ENCODE data around the gene ZBTB2.

ZBTB2 gene

DNA sequence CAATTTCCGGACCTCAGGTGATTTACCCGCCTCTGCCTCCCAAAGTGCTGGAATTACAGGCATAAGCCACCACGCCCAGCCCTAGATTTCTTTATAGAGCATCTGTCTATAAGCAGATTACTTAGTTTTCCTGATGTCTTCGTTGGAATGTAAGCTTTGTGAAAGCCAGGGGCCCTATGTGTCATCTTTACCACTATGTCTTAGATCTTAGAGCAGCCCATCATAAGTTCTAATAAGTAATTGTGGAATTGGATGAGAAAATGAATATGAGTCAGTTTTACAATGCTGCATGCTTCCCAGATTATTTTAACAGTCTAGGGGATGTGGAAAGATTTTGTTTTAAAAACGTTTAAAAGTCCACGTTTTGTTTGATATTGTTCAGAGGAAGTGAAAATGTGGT lies 9.1 kb upstream of the ZBTB2 start:
- TF ChIP-seq, protein P1, sequence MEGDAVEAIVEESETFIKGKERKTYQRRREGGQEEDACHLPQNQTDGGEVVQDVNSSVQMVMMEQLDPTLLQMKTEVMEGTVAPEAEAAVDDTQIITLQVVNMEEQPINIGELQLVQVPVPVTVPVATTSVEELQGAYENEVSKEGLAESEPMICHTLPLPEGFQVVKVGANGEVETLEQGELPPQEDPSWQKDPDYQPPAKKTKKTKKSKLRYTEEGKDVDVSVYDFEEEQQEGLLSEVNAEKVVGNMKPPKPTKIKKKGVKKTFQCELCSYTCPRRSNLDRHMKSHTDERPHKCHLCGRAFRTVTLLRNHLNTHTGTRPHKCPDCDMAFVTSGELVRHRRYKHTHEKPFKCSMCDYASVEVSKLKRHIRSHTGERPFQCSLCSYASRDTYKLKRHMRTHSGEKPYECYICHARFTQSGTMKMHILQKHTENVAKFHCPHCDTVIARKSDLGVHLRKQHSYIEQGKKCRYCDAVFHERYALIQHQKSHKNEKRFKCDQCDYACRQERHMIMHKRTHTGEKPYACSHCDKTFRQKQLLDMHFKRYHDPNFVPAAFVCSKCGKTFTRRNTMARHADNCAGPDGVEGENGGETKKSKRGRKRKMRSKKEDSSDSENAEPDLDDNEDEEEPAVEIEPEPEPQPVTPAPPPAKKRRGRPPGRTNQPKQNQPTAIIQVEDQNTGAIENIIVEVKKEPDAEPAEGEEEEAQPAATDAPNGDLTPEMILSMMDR (IDR thresholded peaks at IDR 0.05; ENCODE audit: low read depth, low read length, missing control alignments) = no peak
- H3K36me3 ChIP-seq (replicated peaks) = peaks cover 22% of the 10 kb centered on the region
- peak overlapping the region; percentile 17 for H3K27ac ChIP-seq

DNA sequence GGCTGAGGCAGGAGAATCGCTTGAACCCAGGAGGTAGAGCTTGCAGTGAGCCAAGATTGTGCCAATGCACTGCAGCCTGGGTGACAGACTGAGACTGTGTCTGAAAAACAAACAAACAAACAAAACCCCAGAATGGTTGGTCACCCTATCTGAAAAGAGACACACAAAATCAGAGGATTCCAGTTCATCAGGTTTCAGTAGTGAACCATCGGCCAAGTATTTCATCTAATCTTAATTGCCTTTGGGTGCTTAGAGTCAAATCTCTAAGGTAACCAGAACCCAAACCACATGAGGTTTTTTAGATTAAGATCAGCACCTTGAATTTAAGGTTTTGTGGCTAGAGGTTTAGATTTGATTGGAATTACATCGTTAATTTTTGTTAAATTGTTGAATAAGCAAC lies 8.3 kb upstream of the ZBTB2 start:
- no peak overlapping the region for H3K4me3 ChIP-seq (ENCODE audit: low read depth, low read length)
- H3K27ac ChIP-seq = no peak overlapping the region
- in situ Hi-C loops (cut with HindIII; ENCODE audit: low pct_ligation_motif_present, low sequenced_read_pairs) = no loop called here
- TF ChIP-seq, protein P1 (IDR thresholded peaks at IDR 0.05; ENCODE audit: low read depth, low read length, missing control alignments) = no peak
- H3K27me3 ChIP-seq (replicated peaks) = no peaks in the 10 kb centered on the region
- DNase-seq = no peak
- peaks cover 14% of the 10 kb centered on the region for H3K36me3 ChIP-seq (replicated peaks)

More for the DNA sequence above, 9.1 kb upstream of the ZBTB2 start:
- H3K4me3 ChIP-seq (ENCODE audit: low read depth, low read length) = no peak overlapping the region
- no peaks in the 10 kb centered on the region for H3K27me3 ChIP-seq (replicated peaks)
- in situ Hi-C loops (cut with HindIII; ENCODE audit: low pct_ligation_motif_present, low sequenced_read_pairs) = no loop called here
- peak; percentile 47 for DNase-seq

DNA sequence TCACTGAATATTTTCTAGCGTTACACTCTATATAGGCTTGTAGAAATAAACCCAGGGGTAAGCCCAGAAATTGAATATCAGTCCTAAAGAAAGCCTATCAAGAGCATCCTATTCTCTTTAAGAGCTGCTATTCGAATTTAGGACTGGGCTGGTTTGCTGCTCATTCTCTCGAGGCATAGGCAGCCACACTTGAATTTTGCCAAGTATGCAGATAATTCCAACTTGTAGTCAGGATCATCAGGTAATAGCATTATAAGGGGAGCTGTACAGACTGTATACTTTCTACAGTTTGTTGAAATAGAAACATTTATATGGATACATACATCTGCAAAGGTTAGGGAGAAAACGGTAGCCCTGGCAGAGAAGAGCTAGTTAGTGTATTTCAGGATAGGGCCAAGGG lies 2.1 kb upstream of the ZBTB2 start:
- TF ChIP-seq, protein P1 (IDR thresholded peaks at IDR 0.05; ENCODE audit: low read depth, low read length, missing control alignments) = no peak
- H3K36me3 ChIP-seq (replicated peaks) = peaks cover 3% of the 10 kb centered on the region
- no peak overlapping the region for H3K27ac ChIP-seq
- in situ Hi-C loops (cut with HindIII; ENCODE audit: low pct_ligation_motif_present, low sequenced_read_pairs) = no loop called here
- H3K4me3 ChIP-seq (ENCODE audit: low read depth, low read length) = no peak overlapping the region
- no peaks in the 10 kb centered on the region for H3K27me3 ChIP-seq (replicated peaks)
- DNase-seq = no peak

DNA sequence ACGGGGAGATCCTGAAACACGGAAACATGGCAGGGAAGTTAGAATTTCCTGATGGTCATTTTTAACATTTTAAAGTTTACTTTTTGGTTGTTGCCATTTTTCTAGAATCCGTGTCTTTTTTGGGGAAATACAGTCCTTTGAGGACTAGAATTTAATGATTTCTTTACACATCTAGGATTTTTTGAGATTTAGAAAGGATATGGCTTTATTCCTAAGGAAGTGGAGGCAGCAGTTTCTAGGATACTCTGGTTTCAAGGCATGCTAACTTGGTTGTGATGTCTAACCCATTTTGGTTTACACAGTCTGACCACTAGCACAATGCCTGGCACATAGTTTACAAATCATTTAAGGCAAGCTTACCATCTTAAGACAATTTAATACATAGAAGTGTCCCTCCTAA lies 1.1 kb upstream of the ZBTB2 start:
- Histone ChIP-seq H3K27ac (peak overlapping the region; percentile 43), H3K36me3 (replicated peaks) (peaks cover 2% of the 10 kb centered on the region), H3K4me3 (ENCODE audit: low read depth, low read length) (peak overlapping the region; percentile 77), H3K27me3 (replicated peaks) (no peaks in the 10 kb centered on the region)
- in situ Hi-C loops (cut with HindIII; ENCODE audit: low pct_ligation_motif_present, low sequenced_read_pairs) = no loop called here
- no peak for DNase-seq
- TF ChIP-seq, protein P1 (IDR thresholded peaks at IDR 0.05; ENCODE audit: low read depth, low read length, missing control alignments) = no peak

DNA sequence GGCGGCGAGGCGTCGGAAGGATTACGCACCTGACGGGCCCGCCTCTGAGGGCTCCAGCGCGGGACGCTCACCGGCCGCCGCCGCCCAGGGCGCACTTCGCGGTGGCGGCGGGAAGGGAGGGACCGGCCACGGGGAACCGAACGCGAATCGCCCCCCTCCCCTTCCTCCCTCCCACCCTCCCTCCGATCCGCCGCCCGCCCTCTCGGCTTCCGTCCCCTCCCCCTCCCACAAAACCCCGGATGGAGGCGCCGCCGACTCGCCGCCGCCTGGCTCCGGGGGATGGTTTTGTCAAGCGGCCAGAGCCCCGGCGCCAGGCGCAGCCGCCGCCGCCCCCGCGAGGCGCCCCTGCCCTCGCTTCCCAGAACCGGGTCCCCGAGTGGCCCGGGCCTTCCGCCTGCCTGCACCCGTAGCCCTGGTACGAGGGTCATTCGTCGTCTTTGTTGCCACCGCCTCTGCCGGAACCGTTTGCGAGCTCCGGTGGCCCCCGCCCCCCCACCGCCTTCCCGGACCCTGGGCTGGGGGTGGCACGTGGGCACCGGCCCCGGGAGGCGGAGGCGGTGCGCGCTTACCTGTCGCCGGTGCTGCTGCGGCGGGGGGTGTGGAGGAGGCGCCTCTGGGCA lies 398 bp downstream of the ZBTB2 start:
- H3K36me3 ChIP-seq (replicated peaks) = no peaks in the 10 kb centered on the region
- peak overlapping the region; percentile 94 for H3K27ac ChIP-seq
- in situ Hi-C loops (cut with HindIII; ENCODE audit: low pct_ligation_motif_present, low sequenced_read_pairs) = no loop called here
- TF ChIP-seq, protein P1 (IDR thresholded peaks at IDR 0.05; ENCODE audit: low read depth, low read length, missing control alignments) = no peak
- H3K4me3 ChIP-seq (ENCODE audit: low read depth, low read length) = peak overlapping the region; percentile 77
- H3K27me3 ChIP-seq (replicated peaks) = no peaks in the 10 kb centered on the region
- DNase-seq = peak; percentile 50

Measured in brain microvascular endothelial cell (primary cell).